ENCODE results near the gene TFG. TPM values are rescaled to one million over a fixed set of nuclear protein-coding genes. Genes with fewer than 3 reads are reported as not detected.

Gene TFG
- total and polyA plus RNA-seq, 9 of the 15 experiments (the other 6 are each of a cell fraction or from before 2014, with no cell fraction given): 31.8 to 143 (median 57.8) TPM

- no peak for TF ChIP-seq CUX1 (CRISPR knock-in tag; IDR thresholded peaks at IDR 0.05)
- 0 out of 4 replicates have a peak, but pooled peaks have one; percentile 20 to 39 for TF ChIP-seq UBTF (IDR thresholded peaks at IDR 0.05; ENCODE audit: borderline replicate concordance in 1 of 2, low read depth in 2 of 2, low read length in 2 of 2)
- TF ChIP-seq ZBTB40 (IDR thresholded peaks at IDR 0.05): peak; percentile 89
- TF ChIP-seq ZBTB40 (CRISPR knock-in tag; IDR thresholded peaks at IDR 0.05): no peak
- TF ChIP-seq CAMTA2 (CRISPR knock-in tag; conservative IDR thresholded peaks at IDR 0.05): no peak
- TF ChIP-seq STAT5B (CRISPR knock-in tag; IDR thresholded peaks at IDR 0.05): no peak
- no peak for TF ChIP-seq ZNF57 (CRISPR knock-in tag; IDR thresholded peaks at IDR 0.05)
- no peak for TF ChIP-seq ILF3 (IDR thresholded peaks at IDR 0.05; ENCODE audit: borderline replicate concordance)
Observed at GRCh38 chr3:100708989-100709841, at the start of gene TFG (continued).
